ENCODE measurements around the gene RNASE13. TPM values are rescaled to one million over a fixed set of nuclear protein-coding genes. Genes with fewer than 3 reads are reported as not detected.

The RNASE13 gene
- total RNA-seq, 1 experiment from 2014 or later = not detected

GRCh38 chr14:21068521-21069387, 34.1 kb upstream of the RNASE13 start:
- WGBS (ENCODE audit: extremely low coverage, insufficient read length, low lambda C conversion rate) = no CpG with 5 or more reads among the region's 45 CpGs

More at GRCh38 chr14:21068521-21069387, 34.1 kb upstream of the RNASE13 start:
- Histone ChIP-seq H3K4ac (ENCODE audit: low read depth, low read length) (no peak overlapping the region), H3K9ac (ENCODE audit: extremely low read depth, insufficient read length, low read length) (peak overlapping the region; percentile 26), H3K18ac (ENCODE audit: insufficient read length, low read depth, low read length) (no peak overlapping the region), H3T11ph (ENCODE audit: low read length) (no peak overlapping the region), H2AK5ac (ENCODE audit: insufficient read length, low read length) (no peak overlapping the region), H4K8ac (replicated peaks; ENCODE audit: insufficient read length, low read depth, low read length) (no peak overlapping the region), H2BK12ac (ENCODE audit: insufficient read length, low read depth, low read length) (no peak overlapping the region), H3K23ac (ENCODE audit: insufficient read length, low read depth, low read length) (no peak overlapping the region), H3K4me1 (ENCODE audit: insufficient read depth, low read length) (peaks cover 4% of the 10 kb centered on the region; the same call in 1 of the 2 replicates), H3K23me2 (ENCODE audit: insufficient read length, low read depth, low read length, poor library complexity, severe bottlenecking) (peaks cover 31% of the 10 kb centered on the region), H3K79me1 (ENCODE audit: insufficient read depth, low read depth, low read length, poor library complexity, severe bottlenecking) (no peaks in the 10 kb centered on the region), H4K5ac (ENCODE audit: insufficient read length, low read depth, low read length) (no peak overlapping the region), H3K56ac (ENCODE audit: insufficient read length, low read depth, low read length) (no peak overlapping the region), H3K27ac (ENCODE audit: insufficient read length, low read depth, low read length) (no peak overlapping the region), H3K14ac (ENCODE audit: insufficient read depth, low read length) (no peak overlapping the region), H4K91ac (ENCODE audit: insufficient read length, low read depth, low read length) (no peak overlapping the region), H2BK20ac (ENCODE audit: low read depth, low read length, poor library complexity, severe bottlenecking) (no peak overlapping the region), H3K79me2 (ENCODE audit: insufficient read depth, low read length) (no peaks in the 10 kb centered on the region), H3K4me2 (ENCODE audit: insufficient read depth, insufficient read length, low read length) (peak overlapping the region; percentile 85), H2BK15ac (ENCODE audit: low read depth, low read length) (no peak overlapping the region), H2BK120ac (ENCODE audit: low read depth, low read length, poor library complexity, severe bottlenecking) (no peak overlapping the region), H4K20me1 (ENCODE audit: control insufficient read depth, insufficient read depth, insufficient read length) (no peaks in the 10 kb centered on the region), H3K27me3 (ENCODE audit: insufficient read depth, low read length) (no peaks in the 10 kb centered on the region), H2BK5ac (ENCODE audit: insufficient read length, low read length) (no peak overlapping the region), H3K9me3 (ENCODE audit: control insufficient read depth, low read depth, low read length) (no peaks in the 10 kb centered on the region), H2AFZ (ENCODE audit: low read length) (no peak overlapping the region)
- Mint-ChIP-seq H3K4me3 (peak overlapping the region; percentile 88 to 92), H3K27me3 (ENCODE audit: low read depth) (peaks cover 20% of the 10 kb centered on the region), H3K36me3 (ENCODE audit: insufficient read depth in 1 of 3, low read depth in 3 of 3) (peaks cover 10 to 19% (median 14%) of the 10 kb centered on the region in 3 experiments), H3K27ac (peak overlapping the region in 2 of 3 experiments; percentile 73 to 89; a peak in 4 of 7 replicates), H3K4me1 (peaks cover 28 to 32% of the 10 kb centered on the region in 2 experiments), H3K9me3 (no peaks in the 10 kb centered on the region)
- DNase-seq = peak; percentile 63
- TF ChIP-seq CTCF (conservative IDR thresholded peaks at IDR 0.05) = peak; percentile 65
